Neural cell (in vitro differentiated cells): Measurements from ENCODE around the gene CD300H.
"Not testable (repeated sequence)": the region's sequence is repeated elsewhere in the genome, so short reads cannot be mapped to it uniquely, and the experiment has no call there.

ENCODE experiments used
- POLR2AphosphoS5 ChIP-seq: IDR thresholded peaks from 2 replicates; pipeline ENCODE4 v1.6.1; 2012
- TF ChIP-seq, protein P1 (sequence below): fragments of 450-650 bp; IDR thresholded peaks from 2 replicates; pipeline ENCODE4 v1.5.1; 2014; ENCODE audit warnings: antibody characterized with exemption, mild to moderate bottlenecking, moderate library complexity; ENCODE audit not compliant: poor library complexity, severe bottlenecking
- TF ChIP-seq, protein P2 (sequence below): IDR thresholded peaks from 2 replicates; pipeline ENCODE4 v1.6.1; 2012; ENCODE audit warnings: borderline replicate concordance

DNA sequence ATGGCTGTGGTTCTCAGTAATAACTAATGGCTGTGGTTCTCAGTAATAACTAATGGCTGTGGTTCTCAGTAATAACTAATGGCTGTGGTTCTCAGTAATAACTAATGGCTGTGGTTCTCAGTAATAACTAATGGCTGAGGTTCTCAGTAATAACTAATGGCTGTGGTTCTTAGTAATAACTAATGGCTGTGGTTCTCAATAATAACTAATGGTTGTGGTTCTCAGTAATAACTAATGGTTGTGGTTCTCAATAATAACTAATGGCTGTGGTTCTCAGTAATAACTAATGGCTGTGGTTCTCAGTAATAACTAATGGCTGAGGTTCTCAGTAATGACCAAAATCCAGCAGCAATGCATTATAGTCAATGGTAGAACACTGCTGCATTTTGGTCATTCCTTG, 6.3 kb upstream of the CD300H start:
- TF ChIP-seq, protein P1, sequence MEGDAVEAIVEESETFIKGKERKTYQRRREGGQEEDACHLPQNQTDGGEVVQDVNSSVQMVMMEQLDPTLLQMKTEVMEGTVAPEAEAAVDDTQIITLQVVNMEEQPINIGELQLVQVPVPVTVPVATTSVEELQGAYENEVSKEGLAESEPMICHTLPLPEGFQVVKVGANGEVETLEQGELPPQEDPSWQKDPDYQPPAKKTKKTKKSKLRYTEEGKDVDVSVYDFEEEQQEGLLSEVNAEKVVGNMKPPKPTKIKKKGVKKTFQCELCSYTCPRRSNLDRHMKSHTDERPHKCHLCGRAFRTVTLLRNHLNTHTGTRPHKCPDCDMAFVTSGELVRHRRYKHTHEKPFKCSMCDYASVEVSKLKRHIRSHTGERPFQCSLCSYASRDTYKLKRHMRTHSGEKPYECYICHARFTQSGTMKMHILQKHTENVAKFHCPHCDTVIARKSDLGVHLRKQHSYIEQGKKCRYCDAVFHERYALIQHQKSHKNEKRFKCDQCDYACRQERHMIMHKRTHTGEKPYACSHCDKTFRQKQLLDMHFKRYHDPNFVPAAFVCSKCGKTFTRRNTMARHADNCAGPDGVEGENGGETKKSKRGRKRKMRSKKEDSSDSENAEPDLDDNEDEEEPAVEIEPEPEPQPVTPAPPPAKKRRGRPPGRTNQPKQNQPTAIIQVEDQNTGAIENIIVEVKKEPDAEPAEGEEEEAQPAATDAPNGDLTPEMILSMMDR = not testable (repeated sequence)
- TF ChIP-seq POLR2AphosphoS5 = not testable (repeated sequence)
- TF ChIP-seq, protein P2, sequence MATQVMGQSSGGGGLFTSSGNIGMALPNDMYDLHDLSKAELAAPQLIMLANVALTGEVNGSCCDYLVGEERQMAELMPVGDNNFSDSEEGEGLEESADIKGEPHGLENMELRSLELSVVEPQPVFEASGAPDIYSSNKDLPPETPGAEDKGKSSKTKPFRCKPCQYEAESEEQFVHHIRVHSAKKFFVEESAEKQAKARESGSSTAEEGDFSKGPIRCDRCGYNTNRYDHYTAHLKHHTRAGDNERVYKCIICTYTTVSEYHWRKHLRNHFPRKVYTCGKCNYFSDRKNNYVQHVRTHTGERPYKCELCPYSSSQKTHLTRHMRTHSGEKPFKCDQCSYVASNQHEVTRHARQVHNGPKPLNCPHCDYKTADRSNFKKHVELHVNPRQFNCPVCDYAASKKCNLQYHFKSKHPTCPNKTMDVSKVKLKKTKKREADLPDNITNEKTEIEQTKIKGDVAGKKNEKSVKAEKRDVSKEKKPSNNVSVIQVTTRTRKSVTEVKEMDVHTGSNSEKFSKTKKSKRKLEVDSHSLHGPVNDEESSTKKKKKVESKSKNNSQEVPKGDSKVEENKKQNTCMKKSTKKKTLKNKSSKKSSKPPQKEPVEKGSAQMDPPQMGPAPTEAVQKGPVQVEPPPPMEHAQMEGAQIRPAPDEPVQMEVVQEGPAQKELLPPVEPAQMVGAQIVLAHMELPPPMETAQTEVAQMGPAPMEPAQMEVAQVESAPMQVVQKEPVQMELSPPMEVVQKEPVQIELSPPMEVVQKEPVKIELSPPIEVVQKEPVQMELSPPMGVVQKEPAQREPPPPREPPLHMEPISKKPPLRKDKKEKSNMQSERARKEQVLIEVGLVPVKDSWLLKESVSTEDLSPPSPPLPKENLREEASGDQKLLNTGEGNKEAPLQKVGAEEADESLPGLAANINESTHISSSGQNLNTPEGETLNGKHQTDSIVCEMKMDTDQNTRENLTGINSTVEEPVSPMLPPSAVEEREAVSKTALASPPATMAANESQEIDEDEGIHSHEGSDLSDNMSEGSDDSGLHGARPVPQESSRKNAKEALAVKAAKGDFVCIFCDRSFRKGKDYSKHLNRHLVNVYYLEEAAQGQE = not testable (repeated sequence)
